CD4-positive, alpha-beta T cell treated with Interleukin-4 for 1 hour (primary cell): ENCODE measurements around the gene GTF2F2.

Source experiments
- DNase-seq, 2 donors: peaks; one replicate each; pipeline ENCODE4 v3.0.0-alpha.2; 2020 to 2022

The GTF2F2 gene

DNA sequence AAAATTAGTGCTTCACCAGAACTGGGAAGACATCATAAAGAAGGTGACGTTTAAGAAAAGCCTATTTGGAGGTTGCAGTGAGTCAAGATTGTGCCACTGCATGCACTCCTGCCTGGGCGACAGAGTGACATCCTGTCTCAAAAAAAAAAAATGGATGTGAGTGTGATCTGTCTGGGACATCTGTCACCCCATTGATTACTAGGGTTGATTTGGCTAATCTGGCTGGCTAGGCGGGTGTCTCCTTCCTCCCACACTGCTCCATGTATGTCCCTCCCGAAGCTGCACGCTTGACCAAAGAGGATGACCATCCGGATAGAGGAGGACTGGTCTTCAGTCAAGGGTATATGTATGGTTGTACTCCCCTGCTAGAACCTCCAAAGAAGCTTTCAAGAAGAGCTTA lies 2.6 kb downstream of the GTF2F2 start:
- no peak for DNase-seq

GRCh38 chr13:45132369-45133064 lies 12.2 kb downstream of the GTF2F2 start:
- no peak for DNase-seq

DNA sequence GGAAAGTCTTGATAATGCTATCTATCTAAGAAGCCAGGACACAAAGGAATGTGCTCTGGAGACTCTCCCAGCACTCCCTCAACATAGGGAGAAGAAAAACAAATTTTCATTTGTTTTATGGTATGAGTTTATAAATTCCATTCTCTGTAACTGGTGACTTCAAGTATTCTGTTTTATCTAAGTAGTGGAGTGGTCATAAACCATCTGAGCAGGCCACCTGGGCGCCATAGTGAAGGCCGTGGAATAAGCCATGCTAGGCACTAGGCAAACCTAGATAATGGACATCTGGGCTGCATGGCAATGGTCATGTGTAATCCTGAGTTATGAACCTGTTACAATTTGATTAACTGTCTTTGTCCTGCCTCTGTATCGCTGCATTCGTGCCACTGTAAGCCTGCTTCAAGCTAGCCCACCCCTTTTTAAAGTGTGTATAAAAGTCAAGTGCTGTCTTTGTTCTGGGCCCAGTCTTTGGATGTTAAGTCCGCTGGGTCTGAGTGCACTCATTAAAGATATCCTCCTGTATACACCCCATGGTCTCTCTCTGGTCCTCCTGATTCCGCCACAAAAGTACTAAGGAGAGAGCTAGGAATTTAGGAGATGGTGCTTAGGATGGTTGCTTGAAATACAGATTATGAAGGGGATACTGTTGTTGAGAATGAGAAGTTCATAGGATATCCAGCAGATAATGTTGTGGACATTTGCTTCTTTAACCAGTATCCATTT lies 13.2 kb downstream of the GTF2F2 start:
- DNase-seq, result no peak

GRCh38 chr13:45136741-45137504 lies 16.6 kb downstream of the GTF2F2 start:
- no peak for DNase-seq

DNA sequence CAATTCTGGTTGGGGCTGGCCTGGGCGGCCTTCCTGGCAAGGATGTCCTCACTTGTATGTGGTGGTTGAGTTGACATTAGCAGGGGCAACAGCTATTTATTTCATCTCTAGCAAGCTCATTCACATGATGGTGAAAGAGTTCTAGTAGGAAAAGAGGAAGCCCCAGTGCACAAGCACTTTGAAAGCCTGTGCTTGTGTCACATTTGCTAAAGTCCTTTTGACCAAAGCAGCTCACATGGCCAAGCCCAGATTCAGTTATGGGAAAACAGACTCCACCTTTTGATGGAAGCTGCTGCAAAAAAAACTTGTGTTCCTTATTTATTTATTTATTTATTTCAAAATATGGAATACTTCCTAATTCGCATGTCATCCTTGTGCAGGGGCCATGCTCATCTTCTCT lies 17.2 kb downstream of the GTF2F2 start:
- DNase-seq, result no peak

GRCh38 chr13:45138282-45138681 lies 18.0 kb downstream of the GTF2F2 start:
- DNase-seq, result no peak

GRCh38 chr13:45141369-45141768 lies 21.1 kb downstream of the GTF2F2 start:
- DNase-seq, result no peak

DNA sequence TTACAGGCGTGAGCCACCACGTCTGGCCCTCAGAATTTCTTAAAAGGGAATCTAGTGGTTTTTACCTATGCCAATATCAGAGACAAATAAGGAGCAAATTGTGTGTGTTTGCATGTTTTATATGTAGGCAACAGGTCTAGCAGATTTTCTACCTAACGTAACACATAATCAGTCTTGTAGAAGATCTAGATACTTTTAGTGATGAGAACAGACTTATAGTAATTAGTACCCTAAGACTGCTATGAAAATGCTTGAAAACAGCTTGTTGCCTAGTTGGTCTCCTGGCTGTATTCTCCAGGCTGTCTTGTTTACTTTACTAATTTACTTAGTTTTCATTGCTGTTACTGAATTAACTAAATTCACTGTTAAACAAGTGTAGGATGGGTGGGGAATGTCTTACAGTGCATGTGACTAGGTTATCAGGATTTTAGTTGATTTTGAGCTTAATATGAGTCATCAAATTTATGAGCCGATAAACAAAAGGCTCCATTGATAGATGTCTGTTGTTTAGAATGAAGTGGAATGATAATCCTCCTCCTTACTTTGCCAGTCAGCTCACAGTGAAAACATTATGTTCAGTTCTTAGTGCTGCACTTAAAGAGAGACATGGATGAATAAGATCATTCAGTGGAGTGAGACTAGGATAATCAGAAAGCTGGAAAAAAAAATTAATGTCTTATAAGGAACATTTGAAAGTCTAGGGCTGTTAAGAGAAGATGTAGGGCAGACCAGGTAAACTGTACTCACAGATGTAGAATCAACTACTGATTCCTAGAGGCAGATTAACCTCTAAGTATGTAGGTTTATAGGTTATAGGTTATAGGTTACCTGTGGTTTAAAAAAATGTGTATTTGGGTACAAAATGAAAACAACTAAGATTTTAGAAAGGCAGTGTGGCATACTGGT lies 22.4 kb downstream of the GTF2F2 start:
- no peak for DNase-seq

- no peak for DNase-seq
Observed at GRCh38 chr13:45143346-45143751, 23.0 kb downstream of the GTF2F2 start.

DNA sequence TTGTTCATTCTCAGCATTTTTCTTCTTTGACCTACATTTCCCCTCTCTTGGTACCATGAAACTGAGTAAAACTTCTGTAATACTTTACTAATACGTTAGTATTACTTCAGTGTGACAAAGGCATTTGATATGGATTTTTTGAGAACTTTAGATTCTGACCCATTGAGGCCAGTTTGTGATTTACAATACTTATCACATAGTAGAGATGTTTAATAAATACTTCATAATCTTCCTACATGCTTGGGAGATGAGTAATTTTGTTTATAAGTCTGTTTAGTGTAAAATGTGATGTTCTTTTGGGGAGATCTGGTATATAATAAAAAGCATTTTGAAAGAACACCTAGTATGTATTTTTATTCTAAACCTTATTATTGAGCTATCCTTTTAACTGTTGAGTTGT lies 29.7 kb downstream of the GTF2F2 start:
- DNase-seq, result no peak

DNA sequence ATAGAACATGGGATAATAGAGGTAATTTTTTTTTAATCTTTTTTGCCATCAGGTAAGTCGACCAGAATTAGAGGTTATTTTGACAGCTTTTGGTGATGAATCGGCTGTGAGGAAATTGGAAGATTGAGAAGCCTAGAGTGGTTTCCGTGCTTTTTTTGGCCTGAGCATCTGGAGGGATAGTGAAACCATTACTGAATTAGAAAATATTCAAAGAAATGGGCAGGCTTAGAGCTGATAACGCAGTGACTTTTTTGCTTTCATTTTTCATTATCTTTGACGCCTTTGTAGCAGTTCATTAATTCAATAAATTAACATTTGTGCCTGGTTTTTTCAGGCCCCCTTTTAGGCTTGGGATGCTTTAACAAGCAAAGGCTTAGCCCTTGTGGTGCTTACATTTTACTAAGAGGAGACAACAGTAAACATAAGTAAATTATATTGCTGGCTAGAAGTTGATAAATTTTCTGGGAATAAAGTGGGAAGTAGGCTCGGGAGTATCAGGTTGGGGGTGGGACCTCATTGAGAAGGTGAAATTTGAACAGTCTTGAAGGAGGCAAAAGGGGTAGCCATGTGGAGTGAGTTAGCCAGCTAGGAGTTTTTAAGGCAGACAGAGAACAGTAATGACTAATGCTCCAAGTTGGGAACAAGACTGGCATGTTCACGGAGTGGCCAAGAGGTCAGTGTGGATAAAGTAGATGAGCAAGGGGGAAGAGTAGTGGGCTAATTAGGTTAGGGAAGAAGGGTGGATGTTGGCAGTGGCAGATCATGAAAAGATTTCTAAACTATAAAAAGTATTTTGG lies 36.5 kb downstream of the GTF2F2 start:
- no peak for DNase-seq

DNA sequence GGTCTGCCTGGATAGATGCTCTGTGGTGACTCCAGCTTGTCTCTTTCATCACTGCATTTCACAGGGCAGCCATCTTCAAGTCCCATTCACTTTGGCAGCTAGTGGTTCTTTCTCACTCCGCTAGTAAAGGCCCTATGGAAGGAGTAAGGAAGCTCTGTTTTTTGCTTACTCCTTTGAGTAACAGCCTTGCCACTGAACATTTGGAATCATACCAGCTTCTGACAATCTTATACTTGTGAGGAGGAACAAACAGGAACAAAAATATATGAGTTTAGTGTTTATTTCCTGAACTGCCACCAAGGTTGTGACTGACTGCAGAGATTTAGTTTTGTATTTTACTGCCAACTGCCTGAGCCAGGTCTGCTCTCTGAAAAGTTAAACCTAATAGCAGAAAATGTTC lies 41.9 kb downstream of the GTF2F2 start:
- DNase-seq, result no peak

- no peak for DNase-seq
Observed at GRCh38 chr13:45162821-45163220, 42.5 kb downstream of the GTF2F2 start.

DNA sequence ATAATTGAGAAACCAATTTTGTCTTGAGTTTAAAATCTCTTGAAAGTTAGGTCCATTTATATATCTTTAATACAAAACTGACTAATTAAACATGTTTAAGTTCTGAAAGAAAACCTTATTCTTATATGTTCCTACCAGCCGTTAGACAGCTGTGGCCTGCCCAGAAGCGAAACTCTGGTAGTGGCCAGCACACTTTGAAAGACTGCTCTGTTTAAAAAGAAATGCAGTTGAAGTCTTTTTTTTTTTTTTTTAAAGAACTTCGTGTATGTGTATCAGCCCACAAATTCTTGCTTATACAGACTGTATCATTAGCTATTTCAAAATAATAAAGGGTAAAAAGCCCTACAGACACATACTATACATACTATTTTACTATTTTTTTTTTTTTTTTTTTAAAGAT lies 46.5 kb downstream of the GTF2F2 start:
- DNase-seq, result no peak

GRCh38 chr13:45167611-45168554 lies 47.6 kb downstream of the GTF2F2 start:
- DNase-seq, result no peak

DNA sequence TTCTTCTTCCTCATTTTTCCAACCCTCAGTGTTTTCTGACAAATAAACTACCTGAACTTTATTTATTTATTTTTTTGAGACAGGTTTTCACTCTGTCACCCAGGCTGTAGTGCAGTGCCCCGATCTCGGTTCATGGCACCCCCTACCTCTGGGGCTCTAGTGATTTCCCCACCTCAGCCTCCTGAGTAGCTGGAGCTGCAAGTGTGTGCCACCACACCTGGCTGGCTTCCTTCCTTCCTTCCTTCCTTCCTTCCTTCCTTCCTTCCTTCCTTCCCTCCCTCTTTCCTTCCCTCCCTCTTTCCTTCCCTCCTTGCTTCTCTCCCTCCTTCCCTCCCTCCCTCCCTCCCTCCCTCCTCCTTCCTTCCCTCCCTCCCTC lies 48.2 kb downstream of the GTF2F2 start:
- DNase-seq, result no peak

DNA sequence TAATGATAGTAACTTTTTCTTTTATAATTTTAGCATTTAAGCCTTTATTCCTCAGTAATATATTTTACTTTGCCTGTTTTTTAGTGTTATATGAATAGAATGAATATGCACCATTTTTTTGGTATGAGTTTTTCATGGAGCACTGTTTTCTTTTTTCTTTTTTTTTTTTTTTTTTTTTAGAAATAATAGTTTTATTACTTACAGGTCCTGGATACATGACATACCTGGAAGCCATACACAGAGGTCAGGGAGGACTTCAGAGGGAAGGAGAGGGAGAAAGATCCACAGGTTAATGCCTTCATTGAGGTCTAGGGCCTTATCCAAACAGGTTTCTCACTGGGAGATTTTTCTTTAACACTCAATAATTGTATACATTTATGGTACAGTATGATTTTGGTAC lies 54.2 kb downstream of the GTF2F2 start:
- no peak for DNase-seq

- no peak for DNase-seq
Observed at GRCh38 chr13:45178349-45179162, 58.2 kb downstream of the GTF2F2 start.

DNA sequence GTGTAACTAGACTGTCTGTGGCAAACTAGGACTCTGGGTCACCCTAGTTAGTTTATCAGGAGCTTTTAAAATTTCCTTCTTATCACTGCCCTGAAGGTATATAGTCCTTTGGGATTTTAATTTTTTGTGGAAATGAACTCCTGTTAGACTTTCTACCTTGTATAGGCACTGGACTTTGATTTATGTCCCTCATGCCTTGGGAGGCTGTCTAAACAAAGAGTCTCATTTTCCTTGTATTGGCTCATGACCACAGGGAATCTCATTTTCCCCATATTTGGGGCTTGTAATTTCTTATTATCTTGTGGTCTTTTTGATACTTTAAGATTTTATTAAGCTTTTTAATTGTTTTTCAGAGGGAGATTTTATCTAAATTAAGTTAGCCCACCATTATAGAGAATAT lies 59.1 kb downstream of the GTF2F2 start:
- no peak for DNase-seq

DNA sequence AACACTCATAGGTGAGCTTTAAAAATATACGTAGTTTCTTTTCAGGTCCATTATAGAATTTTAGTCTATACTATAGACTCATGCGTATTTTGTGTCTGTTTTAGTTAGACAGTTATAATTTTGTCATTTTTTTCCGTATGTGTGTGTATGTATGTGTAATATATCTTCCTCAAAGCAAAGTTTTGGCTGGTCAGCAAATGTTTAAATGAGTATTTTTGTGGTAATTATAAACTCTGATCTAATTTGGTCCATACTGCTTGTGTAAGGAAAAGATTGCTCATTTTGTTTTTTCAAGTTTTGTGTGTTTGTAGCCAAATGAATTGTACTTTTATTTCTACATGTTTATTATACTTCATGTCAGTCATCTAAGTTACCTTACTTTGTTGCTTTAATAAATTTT lies 60.0 kb downstream of the GTF2F2 start:
- DNase-seq, result no peak
